GM11168 (cell line): ENCODE results near the gene ETV4.

Experiments
- in situ Hi-C: fragments of 300-500 bp; cut with MboI; formaldehyde crosslinking; loops from one replicate; pipeline ENCODE4 v1.12.0; 2022; ENCODE audit warnings: low sequenced_read_pairs; ENCODE audit not compliant: unreplicated experiment

Gene ETV4

DNA sequence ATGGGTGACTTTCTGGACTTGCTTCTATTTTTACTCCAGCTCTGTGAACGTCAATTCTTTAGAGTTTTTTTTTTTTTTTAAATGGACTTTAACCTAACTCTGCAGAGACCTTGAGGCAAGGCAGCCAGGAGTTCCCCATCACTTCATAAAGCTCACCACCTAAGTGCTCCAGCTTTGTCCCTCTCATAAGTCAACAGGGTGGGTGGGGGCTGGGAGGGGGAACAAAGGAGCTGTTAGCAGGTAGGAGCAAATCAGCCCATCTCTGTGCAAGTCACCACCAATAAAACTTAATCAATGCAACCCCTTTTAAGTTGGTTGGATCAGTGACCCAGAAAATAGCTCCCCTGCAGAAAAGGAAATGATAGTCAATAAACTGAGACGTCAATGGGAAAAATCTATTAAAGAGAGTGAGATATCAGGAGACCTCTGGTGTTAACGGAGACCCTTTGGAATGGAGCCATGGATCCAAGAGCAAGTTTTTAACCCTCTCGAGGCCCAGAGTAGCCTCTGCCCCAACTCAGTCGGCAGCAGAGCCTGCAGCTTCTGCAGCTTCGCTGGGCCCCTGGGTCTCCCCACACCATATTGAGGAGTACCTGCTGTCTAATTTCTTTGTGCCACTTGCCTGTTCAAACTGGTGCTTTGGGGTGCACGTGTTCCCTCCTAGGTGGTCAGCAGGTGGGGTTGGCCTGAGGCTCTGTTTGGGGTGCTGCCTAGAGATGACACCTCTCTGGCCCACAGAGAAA lies 27.6 kb upstream of the ETV4 start:
- in situ Hi-C loops: no loop called here

DNA sequence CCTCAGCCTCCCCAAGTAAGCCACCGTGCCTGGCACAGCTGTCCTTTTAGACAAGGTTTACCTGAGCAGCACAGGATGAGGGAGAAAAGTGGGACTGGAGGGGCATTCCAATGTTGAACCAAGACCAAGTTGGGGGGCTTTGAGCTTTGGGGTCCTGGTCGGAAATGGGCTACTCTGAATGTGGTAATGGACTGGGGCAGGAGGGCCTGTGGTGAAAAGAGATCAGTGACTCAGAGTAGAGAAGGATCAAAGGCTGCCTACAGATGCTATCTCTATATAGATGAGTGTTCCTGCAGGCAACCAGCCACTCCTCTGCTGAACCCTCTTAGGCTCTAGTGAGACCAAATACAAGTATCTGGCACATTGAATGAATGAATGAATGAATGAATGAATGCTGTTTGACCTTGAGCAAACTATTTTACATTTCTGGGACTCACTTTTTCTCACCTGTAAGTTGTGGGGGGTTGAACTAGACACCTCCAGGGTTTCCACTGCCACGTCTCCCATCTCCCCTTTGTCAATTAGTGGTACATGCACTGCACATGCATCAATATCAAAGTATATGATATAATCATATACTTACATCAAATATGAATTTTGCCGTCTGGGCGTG lies 26.3 kb upstream of the ETV4 start:
- in situ Hi-C loops: no loop called here

DNA sequence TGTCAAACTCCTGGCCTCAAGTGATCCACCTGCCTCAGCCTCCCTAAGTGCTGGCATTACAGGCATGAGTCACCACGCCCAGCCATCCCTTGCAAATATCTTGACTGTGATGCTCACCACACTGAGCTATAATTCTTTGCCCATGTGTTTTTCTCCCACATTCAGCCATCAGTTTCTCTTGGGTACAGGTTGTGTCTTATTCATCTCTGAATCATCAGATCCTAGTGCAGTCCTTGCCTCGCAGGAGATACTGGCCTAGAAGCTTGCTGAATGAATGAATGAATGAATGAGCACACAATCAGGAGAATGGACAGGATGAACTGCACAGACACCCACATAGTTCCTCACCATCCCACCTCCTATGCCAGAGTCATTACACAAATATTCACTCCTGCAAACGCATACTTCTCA lies 24.4 kb upstream of the ETV4 start:
- in situ Hi-C loops: no loop called here

DNA sequence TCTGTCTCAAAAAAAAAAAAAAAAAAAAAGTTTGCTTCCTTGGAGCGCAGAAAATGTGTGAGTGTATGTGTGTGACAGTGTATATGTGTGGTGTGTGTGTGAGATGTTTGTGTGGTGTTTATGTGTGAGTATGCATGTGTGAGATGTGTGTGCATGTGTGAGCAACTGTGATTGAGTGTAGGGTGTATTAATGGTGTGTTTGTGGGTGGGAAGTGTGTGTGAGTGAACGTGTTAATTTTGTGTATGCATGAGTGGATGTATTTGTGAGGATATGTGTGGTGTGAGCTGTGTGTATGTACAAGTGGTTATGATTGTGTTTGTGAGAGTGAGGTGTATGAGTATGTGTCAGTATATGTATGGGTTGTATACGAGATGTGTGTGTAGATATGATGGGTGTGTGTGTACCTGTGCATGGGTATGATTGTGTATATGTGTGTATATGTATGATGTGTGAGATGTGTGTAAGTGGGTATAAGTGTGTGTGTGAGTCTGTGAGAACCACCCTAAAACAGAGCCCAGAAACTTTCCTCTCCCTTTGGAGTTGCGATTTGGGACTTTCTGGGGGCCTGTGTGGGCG lies 22.5 kb upstream of the ETV4 start:
- in situ Hi-C loops: no loop called here

DNA sequence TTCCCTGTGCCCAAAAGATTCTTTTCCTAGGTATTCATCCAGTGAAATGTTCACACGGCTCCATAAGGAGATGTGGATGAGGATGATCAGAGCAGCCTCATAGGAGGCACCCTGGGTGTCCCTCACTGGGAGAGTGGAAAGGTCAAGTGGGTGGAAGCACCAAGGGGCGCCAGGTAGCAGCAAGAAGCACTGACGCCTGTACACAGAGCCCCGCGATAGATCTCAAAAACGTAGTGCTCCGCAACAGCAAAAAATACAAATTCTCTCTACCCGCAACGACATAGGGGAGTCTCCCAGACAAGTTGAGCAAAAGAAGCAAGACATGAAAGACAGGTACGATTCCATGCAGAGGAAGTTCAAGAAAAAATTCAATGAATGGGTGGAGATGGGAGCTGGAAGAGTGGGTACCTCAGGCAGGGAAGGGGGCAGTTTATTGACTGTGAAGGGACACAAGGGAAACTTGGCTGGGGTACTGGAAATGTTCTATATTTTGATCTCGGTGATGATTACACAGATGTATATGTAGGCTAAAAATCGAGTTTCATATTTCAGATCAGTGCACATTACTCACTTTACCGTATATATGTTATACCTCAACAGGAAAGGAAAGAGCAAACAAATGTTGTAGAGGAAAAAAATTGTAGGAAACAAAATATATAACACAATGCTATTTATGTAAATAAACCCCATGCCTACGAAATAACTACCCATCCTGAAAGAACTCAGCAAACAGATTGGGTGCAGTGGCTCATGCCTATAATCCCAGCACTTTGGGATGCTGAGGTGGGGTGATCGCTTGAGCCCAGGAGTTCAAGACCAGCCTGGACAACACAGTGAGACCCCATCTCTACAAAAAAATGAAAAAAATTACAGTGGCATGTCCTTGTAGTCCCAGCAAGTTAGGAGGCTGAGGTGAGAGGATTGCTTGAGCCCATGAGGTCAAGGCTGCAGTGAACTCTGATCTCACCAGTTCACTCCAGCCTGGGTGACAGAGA lies 17.8 kb upstream of the ETV4 start:
- in situ Hi-C loops: no loop called here

DNA sequence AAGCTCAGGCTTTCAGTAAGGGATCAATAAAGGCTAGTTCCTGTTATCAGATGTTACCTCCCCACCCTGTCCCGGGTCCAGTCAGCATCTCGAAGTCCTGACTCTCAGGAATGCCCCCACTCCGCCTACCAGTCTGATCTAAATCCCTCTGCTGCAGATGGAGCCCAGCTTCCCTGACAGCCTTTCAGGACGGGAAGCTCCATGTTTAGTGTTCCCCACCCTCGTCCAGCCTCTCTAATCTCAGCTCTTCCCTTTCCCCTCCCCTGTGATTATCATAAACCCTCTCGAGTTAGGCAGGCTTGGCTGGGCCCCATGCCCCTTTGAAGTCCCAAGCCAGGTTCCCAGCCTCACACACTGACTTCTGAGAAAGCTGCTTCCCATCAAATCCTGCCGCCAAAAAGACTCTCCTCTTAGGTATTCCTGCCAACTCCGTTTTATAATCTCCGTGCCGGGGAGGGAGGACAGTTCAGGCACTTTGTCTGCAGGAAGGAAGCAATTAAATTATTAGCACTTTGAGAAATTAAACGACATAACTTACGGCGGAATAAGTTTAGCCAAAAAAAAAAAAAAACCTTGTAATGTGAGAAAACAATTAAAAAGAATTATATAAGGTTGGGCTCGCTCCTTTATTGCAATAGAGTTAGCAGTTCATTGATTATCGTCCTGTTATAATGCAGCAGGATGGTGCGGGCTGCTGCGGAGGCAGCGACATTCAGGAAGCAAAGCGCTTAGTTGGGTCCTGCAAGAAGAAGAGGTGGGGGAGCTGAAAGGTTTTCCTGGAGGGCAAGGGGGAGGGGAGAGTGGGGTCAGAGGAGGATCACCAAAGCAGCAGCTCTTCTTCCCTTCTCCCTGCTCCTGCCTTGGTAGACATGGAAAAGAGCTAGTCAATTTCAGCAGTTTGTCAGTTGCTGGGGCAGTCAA lies 16.8 kb upstream of the ETV4 start:
- in situ Hi-C loops: no loop called here

DNA sequence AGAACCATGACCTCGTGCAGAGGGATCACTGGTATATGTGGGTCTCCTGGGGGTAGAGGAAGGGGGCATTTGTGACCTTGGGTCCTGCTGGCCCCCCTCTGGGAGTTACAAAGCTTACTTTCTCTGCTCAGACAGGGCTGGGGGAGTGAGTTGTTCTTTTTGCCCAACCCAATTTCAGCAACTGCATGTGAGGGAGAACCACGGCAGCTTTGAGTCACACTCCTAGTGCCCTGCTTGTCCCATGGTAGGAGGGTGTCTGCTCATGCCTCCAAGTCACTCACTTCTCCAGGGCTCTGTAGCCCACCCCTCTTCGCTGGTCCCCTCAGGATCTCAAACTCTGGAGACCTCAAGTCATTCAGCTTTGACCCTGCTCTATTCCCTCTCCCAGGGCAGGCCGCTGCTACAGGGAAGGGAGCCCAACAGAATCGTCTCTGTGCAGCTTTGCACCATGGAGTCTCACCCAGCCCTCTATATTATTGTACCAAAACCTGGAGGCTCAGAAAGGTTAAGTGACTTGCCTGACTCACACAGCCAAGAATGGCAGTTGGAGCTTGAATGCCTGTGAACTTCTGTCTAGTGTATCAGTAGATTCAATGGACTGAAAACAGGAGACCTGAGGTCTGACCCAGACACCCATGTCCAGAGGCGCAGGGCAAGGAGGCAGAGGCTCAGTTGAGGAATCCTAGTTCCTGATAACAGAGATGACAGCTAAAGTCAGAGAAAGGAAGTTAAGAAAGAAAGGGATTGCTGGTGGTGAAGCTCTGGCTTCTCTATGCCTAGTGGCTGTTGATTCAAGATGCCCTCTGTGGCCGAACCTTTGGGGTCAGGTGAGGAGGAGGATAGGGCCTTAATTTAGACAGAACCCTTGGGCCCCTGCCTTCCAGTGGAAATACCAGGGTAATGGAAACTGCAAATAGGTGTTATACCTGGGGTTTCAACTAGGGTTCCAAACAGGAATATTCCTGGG lies 14.6 kb upstream of the ETV4 start:
- in situ Hi-C loops: no loop called here

DNA sequence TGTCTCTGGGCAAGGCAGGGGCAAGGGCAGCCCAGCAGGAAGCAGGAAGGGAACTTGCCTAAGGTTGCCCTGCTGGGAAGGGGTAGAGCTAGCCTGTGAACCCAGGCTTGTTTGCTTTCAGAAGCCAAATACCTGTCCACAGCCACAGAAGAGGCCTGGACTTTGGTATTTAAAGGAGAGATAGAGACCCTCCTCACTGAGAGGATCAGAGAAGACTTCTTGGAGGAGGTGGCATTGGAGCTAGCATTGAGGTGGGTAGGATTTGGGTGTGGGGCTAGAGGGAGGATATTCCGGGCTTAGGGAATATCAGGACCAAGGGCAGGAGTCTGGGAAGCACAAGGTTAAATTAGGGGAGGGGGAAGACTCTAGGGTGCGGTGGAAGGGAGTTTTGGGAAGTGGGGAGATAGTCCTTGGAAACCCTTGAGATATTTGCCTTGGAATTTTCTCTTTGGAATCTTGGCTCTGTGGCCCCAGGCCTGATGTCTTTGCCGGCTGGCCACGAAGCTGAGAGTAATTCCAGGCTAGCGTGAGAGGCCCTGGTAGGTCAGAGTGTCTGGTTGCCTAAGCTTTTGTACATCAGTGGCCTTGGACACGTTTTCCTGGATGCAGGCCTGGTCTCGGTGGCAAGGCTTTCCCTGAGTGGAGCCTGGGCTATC lies 13.1 kb upstream of the ETV4 start:
- in situ Hi-C loops: no loop called here

DNA sequence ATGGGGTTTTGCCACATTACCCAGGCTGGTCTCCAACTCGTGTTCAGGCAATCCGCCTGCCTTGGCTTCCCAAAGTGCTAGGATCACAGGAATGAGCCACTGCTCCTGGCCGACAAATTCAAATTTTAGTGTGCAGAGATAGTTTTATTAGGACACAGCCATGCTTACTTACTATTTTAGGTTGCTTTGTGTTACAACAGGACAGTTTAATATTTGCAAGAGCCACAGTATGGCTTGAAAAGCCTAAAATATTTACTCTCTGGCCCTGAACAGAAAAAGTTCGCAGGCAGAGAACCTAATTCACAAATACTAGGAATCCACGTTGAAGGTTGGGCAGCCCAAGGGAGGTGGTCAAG lies 12.6 kb upstream of the ETV4 start:
- in situ Hi-C loops: no loop called here

DNA sequence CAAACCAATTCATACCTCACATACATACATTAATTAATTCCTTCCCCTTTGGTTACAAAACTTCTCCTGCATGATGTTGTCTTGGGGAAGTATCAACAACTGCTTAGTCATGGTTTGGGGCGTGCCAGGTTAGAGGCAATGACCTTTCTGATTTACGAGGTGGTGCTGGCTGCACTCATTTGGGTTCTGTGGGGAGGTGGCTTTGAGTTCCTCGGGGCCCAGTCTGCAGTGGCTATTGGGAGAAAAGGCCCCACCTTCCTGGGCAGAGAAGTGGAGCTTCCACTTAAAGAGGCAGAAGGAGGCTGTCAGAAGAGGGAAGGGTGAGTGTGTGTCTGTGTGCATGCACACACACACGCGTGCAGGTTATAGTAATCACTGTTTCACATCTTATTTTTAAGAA lies 10.2 kb upstream of the ETV4 start:
- in situ Hi-C loops: no loop called here

DNA sequence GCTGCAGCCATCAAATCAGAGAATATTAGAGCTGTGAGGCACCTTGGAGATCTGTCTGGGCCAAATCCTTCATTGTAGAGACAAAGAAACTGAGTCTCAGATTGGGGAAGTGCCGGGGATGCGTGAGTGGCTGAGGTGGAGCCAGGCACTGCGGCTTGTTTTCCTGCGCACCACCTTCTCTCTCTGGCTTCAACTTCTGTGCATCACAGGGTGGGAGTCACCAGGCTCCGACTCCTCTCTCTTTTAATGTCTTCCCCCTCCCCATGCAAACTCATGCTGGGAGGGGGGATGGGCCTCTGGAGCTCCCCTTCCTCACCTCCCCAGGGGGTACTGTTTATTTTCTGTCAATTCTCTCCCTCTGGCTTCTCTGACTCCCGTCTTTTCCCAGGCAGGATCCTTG lies 8.7 kb upstream of the ETV4 start:
- in situ Hi-C loops: no loop called here

DNA sequence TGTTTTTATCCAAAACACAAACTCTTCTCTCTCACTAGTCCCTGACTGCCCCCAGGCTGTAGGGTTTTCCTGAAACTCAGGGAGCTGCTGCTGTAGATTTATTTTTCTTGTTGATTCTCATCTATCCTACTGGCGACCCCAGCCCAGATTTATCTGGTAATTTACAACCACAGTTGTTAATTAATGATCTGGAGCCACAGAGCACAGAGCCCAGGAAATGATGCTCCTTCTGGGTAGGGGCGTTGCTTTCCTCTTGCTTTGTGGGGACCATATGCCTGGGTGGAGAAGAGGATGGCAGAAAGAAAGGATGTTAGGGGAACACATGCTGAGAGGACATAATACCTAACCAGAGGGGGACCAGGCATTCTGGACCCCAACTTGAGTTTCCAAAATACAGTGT lies 7.4 kb upstream of the ETV4 start:
- in situ Hi-C loops: no loop called here

DNA sequence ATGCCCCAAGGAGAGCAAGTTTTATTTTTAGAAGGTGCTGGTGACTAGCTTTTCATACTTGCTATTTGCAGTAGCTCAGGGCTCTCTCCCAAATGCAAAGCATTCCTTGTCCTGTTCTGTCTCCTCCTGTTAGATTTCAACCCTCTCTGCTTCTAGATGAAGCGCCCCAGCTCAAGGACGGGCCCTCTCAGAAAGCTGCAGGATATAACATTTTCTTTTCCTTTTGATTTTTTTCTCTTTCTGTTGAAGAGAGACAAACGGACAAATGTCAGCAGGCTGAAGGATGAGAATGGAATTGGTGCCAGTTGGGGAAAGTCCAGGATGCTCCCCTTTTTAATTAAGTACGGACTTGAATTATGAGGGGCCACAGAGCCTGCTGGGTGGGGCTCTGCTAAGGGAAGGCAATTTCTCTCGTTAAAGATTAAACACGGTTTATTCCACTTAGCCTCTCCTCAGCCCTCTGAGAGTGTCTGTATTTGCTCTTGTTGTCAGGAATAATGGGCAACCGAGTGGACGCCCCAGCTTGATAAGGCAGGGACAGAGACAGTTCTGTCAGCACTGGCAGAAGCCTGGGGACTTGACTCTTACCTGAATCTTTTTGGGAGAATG lies 6.2 kb upstream of the ETV4 start:
- in situ Hi-C loops: no loop called here

DNA sequence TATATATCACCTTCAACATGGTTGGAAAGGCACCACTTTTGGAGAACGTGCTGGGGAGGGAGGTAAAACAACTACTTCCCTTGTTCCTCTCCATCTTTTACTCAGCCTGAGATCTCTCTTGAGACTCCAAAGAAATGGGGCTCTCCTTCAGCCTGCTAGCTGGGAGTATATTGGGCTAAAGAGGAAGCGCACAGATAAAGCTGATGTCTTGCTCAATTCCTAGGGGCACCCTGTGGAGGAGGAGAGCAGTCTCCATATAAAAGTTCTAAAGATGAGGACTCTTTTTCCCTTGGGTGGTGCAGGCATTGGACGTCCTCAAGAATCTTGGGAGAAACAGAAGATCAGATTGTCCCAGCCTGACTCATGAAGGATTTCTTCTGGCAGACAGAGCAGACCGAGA lies 4.6 kb upstream of the ETV4 start:
- in situ Hi-C loops: no loop called here

DNA sequence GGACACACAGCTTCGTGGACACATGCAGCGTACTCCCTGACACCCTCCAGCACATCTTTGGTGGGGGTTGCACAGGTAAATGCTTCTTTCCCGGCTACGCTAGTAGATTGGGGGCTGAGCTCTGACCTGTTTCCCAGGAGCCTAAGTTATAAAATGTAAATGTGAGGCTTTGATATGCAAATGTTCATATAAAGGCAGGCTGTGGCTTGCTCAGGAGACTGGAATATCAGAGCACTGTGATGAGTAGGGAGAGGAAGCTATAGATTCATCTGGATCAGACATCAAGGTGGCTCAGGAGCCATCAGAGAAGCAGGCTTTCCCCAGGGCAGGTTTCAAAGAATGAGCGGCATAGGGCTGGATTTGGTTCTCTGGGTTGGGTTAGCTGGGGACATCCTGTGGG lies 3.4 kb upstream of the ETV4 start:
- in situ Hi-C loops: no loop called here

DNA sequence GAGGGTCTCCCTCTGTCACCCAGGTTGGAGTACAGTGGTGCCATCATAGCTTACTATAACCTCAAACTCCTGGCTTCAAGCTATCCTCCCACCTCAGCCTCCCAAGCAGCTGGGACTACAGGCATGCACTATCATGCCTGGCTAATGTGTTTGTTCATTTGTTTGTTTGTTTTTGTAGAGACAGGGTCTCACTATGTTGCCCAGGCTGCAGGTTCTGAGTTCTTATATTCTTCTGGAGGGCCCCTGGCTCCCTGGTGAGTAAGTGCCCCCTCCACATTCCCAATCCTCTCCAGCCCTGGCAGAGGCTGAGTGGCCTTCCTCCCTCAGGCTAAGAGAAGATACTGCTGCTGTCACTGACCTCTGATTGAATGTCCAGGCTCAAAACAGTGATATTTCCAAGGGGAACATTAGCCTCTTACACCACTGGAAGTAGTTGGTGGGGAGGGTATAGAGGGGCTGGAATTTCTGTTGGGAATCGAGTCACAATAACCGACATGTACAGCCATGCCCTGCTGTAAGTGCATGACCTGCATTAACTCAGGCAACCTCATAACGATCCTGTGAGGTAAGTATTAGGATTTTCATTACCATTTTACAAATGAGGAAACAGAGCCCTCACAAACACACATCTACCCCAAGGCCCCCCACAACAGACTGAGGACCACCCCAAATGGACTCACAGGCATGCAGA lies 2.7 kb upstream of the ETV4 start:
- in situ Hi-C loops: no loop called here

DNA sequence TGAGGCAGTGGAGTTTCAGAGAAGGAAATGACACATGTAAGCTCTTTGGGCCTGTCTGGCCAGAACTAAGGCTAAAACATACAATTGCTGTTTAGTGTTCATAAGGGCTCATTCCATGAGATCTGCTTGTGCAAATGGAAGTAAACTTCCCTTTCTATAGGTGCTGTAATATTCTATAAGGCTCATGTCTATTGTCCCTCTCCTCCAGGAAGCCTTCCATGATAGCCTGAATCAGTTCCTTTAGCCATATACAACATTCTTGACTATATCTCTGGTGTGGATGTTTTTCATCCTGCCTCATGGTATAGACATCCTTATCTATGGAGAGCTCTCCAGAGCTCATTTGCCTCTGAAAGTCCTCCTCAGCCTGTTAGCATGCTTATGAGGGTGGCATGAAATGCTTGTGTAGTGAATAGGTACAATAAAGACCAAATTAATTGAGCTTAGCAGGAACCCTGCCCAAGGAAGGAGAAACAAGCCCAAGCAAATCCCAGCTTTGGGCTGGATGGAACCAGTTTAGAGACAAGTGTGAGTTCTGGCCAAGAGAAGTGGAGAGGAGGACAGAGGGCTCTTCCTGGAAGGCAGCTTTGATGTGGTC lies 1.6 kb upstream of the ETV4 start:
- in situ Hi-C loops: no loop called here
